ENCODE results near the gene FARS2.
"Not testable (repeated sequence)": the region's sequence is repeated elsewhere in the genome, so short reads cannot be mapped to it uniquely, and the experiment has no call there.

Gene FARS2

DNA sequence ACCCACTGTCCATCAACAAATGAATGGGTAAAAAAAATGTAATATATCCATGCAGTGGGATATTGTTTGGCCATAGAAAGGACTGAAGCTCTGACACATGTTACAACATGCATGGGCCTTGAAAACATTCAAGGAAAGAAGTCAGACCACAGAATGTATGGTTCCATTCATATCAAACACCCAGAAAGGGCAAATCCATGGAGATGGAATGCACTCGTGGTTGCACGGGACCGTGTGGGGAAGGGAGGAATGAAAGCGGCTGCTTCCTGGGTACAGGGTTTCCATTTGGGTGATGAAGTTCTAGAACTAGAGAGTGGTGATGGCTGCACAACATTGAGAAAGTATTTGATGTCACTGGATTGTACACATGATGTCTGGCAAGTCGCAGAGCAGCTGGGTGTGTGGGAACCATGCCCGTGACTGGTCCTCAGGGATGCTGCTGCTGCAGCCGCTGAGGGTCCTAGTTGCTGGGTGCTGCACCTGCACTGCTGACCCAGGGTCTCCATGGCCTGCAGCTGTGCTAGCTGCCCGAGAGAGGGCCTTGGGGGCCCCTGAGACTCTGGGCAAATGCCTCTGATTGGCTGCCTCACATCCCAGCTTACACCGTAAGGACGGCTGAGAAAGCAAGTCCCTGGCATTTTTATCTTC is 525.1 kb downstream of the FARS2 start:
- H3K4me1 ChIP-seq (ENCODE audit: control insufficient read depth, insufficient read depth, low read length), result no peaks in the 10 kb centered on the region
- H3K36me3 ChIP-seq (ENCODE audit: control insufficient read depth, insufficient read depth, low read length, severe bottlenecking), result no peaks in the 10 kb centered on the region
- DNase-seq (ENCODE audit: low read depth), result no peak
- no peaks in the 10 kb centered on the region for H3K27me3 ChIP-seq (replicated peaks; ENCODE audit: control insufficient read depth, insufficient read depth, low read length)
- no peak overlapping the region for H3K4me3 ChIP-seq (ENCODE audit: low read length)
- no peaks in the 10 kb centered on the region for H3K9me3 ChIP-seq (ENCODE audit: control insufficient read depth, low read length)
- no peak overlapping the region for H3K9ac ChIP-seq (ENCODE audit: low read length)

DNA sequence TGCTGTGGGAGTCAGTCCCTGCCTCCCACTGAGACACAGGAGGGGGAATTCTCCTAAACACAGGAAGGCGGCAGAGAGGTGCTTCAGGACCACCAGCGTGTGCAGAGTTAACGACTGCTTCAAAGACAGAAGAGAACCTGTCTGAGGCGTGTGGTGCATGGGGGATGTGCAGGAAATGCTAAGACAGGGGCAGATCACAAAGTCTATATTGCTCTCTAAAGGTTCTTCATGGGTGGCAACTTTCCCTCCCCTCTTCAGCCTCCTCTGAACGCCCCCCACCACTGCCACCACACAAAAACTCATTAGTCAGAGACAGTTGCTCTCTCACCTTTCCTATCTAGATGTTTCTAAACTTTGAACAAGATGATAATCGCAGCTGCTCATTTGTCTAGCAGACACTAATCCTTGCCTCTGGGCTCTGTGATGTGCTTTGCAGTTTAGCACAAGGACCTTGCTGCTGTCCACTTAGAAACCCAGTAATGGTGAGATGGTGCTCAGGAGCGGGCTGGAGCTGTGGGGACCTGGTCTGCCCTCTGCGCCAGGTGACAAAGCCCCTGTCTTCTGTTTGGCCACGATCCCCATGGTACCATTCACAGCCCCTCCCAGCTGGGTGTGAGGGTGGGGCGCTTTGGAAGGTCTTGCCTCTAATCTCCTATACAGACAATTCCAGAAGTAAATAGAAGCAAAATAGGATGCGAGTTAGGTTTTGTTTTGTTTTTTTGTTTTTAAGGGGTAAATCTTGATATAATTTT is 525.8 kb downstream of the FARS2 start:
- no peak overlapping the region for H3K9ac ChIP-seq (ENCODE audit: low read length)
- H3K4me3 ChIP-seq (ENCODE audit: low read length), result no peak overlapping the region
- DNase-seq (ENCODE audit: low read depth), result no peak
- no peaks in the 10 kb centered on the region for H3K9me3 ChIP-seq (ENCODE audit: control insufficient read depth, low read length)
- no peaks in the 10 kb centered on the region for H3K27me3 ChIP-seq (replicated peaks; ENCODE audit: control insufficient read depth, insufficient read depth, low read length)
- H3K36me3 ChIP-seq (ENCODE audit: control insufficient read depth, insufficient read depth, low read length, severe bottlenecking), result no peaks in the 10 kb centered on the region
- H3K4me1 ChIP-seq (ENCODE audit: control insufficient read depth, insufficient read depth, low read length), result no peaks in the 10 kb centered on the region

DNA sequence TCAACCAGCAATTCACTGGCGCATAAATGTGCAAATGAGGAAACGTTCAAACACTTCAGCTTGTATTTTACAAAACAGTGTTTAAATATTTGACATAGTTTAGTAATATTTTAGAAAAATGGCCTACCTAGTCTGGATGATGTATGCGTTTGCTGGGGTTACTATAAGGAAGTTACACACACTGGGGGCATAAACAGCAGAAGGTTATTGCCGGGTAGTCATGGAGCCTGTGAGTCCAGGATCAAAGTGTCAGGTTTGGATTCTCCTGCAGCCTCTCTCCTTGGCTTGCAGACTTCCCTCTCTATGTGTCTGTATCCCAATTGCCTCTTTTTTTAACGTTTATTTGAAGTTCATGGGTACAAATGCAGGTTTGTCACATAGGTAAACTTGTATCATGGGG is 528.1 kb downstream of the FARS2 start:
- not testable (repeated sequence) for DNase-seq (ENCODE audit: low read depth); H3K27me3 ChIP-seq (replicated peaks; ENCODE audit: control insufficient read depth, insufficient read depth, low read length); H3K4me3 ChIP-seq (ENCODE audit: low read length); H3K4me1 ChIP-seq (ENCODE audit: control insufficient read depth, insufficient read depth, low read length); H3K9ac ChIP-seq (ENCODE audit: low read length); H3K36me3 ChIP-seq (ENCODE audit: control insufficient read depth, insufficient read depth, low read length, severe bottlenecking); H3K9me3 ChIP-seq (ENCODE audit: control insufficient read depth, low read length)

DNA sequence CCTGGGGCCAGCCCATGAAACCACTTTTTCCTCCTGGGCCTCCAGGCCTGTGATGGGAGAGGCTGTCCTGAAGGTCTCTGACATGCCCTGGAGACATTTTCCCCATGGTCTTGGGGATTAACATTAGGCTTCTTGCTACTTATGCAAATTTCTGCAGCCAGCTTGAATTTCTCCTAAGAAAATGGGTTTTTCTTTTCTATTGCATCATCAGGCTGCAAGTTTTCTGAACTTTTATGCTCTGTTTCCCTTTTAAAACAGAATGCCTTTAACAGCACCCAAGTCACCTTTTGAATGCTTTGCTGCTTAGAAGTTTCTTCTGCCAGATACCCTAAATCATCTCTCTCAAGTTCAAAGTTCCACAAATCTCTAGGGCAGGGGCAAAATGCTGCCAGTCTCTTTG is 535.2 kb downstream of the FARS2 start:
- H3K36me3 ChIP-seq (ENCODE audit: control insufficient read depth, insufficient read depth, low read length, severe bottlenecking), result not testable (repeated sequence)

DNA sequence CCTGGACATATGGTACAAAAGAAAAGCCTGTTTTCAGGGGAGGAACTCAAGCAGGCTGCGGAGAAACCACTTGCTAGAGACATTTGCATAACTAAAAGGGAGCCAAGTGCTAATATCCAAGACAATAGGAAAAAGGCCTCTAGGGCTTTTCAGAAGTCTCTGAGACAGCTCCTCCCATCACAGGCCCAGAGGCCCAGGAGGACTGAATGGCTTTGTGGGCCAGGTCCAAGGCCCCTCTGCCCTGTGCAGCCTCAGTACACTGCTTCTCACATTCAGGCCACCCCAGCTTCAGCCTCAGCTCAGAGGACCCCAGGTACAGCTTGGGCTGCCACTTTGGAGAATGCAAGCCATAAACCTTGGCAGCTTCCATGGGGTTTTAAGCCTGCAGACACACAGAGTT is 545.1 kb downstream of the FARS2 start:
- not testable (repeated sequence) for H3K4me3 ChIP-seq (ENCODE audit: low read length); H3K36me3 ChIP-seq (ENCODE audit: control insufficient read depth, insufficient read depth, low read length, severe bottlenecking); H3K4me1 ChIP-seq (ENCODE audit: control insufficient read depth, insufficient read depth, low read length); H3K9ac ChIP-seq (ENCODE audit: low read length); DNase-seq (ENCODE audit: low read depth)
- Histone ChIP-seq H3K27me3 (replicated peaks; ENCODE audit: control insufficient read depth, insufficient read depth, low read length) (peaks cover 15% of the 10 kb centered on the region), H3K9me3 (ENCODE audit: control insufficient read depth, low read length) (peaks cover 12% of the 10 kb centered on the region)

More for the DNA sequence above, 535.2 kb downstream of the FARS2 start:
- H3K4me3 ChIP-seq (ENCODE audit: low read length); H3K4me1 ChIP-seq (ENCODE audit: control insufficient read depth, insufficient read depth, low read length); DNase-seq (ENCODE audit: low read depth); H3K9me3 ChIP-seq (ENCODE audit: control insufficient read depth, low read length); H3K9ac ChIP-seq (ENCODE audit: low read length); H3K27me3 ChIP-seq (replicated peaks; ENCODE audit: control insufficient read depth, insufficient read depth, low read length): not testable (repeated sequence)

DNA sequence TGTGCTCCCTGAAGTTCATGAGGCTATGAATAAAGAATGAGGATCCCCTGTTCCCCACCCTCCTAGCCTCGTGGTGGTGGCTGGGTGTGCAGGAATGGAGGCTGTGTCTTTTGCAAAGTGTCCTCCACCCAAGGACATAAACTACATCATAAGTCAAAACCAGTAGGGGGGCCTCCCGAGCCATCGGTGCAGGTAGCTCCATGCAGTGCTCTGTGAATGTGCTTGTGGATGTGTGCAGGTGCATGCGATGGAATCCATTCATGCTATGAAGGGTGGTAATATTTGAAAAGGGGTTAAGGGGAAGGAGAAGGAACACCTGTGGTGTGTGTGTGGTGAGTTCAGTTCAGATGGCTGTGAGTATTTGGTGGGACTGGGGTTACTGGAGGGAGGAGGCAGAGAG is 548.1 kb downstream of the FARS2 start:
- Histone ChIP-seq H3K9ac (ENCODE audit: low read length) (no peak overlapping the region), H3K27me3 (replicated peaks; ENCODE audit: control insufficient read depth, insufficient read depth, low read length) (peaks cover 8% of the 10 kb centered on the region), H3K4me1 (ENCODE audit: control insufficient read depth, insufficient read depth, low read length) (no peaks in the 10 kb centered on the region), H3K36me3 (ENCODE audit: control insufficient read depth, insufficient read depth, low read length, severe bottlenecking) (no peaks in the 10 kb centered on the region), H3K9me3 (ENCODE audit: control insufficient read depth, low read length) (peaks cover 15% of the 10 kb centered on the region), H3K4me3 (ENCODE audit: low read length) (no peak overlapping the region)
- DNase-seq (ENCODE audit: low read depth), result no peak

DNA sequence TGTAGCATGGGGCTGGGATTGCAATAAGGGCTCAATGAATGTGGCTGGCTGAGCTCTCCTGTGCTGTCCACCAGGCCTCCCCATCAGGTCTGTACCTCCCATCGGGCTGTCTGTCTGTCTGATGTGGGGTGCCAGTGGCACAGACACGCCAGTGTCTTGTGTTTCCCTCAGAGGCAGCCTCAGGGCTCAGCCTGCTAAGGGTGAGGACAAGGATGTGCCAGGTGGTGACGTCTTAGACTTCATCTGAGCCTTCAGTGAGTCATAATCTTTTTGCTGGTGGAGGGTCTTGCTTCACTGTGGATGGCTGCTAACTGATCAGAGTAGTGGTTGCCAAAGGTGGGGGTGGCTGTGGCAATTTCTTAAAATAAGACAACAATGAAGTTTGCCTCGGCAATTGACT is 550.7 kb downstream of the FARS2 start:
- no peak for DNase-seq (ENCODE audit: low read depth)
- Histone ChIP-seq H3K9ac (ENCODE audit: low read length) (no peak overlapping the region), H3K9me3 (ENCODE audit: control insufficient read depth, low read length) (peaks cover 4% of the 10 kb centered on the region), H3K36me3 (ENCODE audit: control insufficient read depth, insufficient read depth, low read length, severe bottlenecking) (no peaks in the 10 kb centered on the region), H3K4me3 (ENCODE audit: low read length) (no peak overlapping the region), H3K4me1 (ENCODE audit: control insufficient read depth, insufficient read depth, low read length) (no peaks in the 10 kb centered on the region), H3K27me3 (replicated peaks; ENCODE audit: control insufficient read depth, insufficient read depth, low read length) (peaks cover 18% of the 10 kb centered on the region)

DNA sequence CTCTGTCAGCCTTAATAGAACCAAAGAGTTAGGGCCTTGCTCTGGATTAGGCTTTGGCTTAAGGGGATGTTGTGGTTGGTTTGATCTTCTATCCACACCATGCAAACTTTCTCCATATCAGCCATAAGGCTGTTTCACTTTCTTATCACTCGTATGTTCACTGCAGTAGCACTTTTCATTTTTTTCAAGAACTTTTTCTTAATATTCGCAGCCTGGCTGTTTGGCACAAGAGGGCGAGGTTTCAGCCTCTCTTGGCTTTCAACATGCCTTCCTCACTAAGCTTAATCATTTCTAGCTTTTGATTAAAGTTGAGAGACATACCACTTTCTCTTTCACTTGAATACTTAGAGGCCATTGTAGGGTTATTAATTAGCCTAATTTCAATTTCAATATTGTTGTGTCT is 552.3 kb downstream of the FARS2 start:
- DNase-seq (ENCODE audit: low read depth), result no peak
- Histone ChIP-seq H3K9ac (ENCODE audit: low read length) (no peak overlapping the region), H3K4me3 (ENCODE audit: low read length) (no peak overlapping the region), H3K4me1 (ENCODE audit: control insufficient read depth, insufficient read depth, low read length) (no peaks in the 10 kb centered on the region), H3K27me3 (replicated peaks; ENCODE audit: control insufficient read depth, insufficient read depth, low read length) (peaks cover 16% of the 10 kb centered on the region), H3K36me3 (ENCODE audit: control insufficient read depth, insufficient read depth, low read length, severe bottlenecking) (no peaks in the 10 kb centered on the region), H3K9me3 (ENCODE audit: control insufficient read depth, low read length) (peaks cover 3% of the 10 kb centered on the region)

DNA sequence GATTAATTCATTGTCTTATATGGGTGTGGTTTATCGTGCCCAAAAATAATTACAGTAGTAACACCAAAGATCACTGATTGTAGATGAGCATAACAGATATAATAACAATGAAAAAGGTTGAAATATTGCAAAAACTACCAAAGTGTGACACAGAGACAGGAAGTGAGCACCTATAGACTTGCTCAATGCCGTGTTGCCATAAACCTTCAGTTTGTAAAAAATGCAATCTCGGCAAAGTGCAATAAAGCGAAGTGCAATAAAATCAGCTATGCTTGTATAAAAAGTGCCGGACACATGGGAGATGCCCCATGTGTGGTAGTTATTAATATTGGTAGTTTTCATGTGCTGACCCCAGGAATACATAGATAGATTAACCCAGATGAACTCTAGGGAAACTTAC is 552.8 kb downstream of the FARS2 start:
- Histone ChIP-seq H3K9me3 (ENCODE audit: control insufficient read depth, low read length) (peaks cover 3% of the 10 kb centered on the region), H3K36me3 (ENCODE audit: control insufficient read depth, insufficient read depth, low read length, severe bottlenecking) (no peaks in the 10 kb centered on the region), H3K27me3 (replicated peaks; ENCODE audit: control insufficient read depth, insufficient read depth, low read length) (peaks cover 16% of the 10 kb centered on the region), H3K9ac (ENCODE audit: low read length) (no peak overlapping the region), H3K4me3 (ENCODE audit: low read length) (no peak overlapping the region), H3K4me1 (ENCODE audit: control insufficient read depth, insufficient read depth, low read length) (no peaks in the 10 kb centered on the region)
- DNase-seq (ENCODE audit: low read depth), result no peak

DNA sequence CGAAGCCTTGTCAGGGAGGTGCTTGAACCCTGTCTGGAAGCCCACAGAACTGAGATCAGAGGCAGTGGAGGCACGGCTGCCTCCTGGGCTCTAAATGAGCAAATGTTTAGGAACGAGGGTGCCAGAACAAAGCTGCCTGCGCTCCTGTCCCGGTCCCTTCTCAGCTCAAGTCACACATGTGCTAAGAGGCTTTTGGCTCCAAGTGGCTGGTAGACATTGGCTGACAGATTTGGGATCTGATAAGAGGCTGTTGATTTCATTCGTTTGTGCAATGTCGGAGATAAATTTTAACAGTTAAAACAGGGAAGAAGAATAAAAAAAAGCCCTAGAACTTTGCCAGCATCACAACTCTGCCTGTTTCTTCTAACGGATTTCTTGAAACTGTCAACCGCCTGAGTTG is 553.6 kb downstream of the FARS2 start:
- Histone ChIP-seq H3K4me1 (ENCODE audit: control insufficient read depth, insufficient read depth, low read length) (no peaks in the 10 kb centered on the region), H3K27me3 (replicated peaks; ENCODE audit: control insufficient read depth, insufficient read depth, low read length) (peaks cover 11% of the 10 kb centered on the region), H3K36me3 (ENCODE audit: control insufficient read depth, insufficient read depth, low read length, severe bottlenecking) (no peaks in the 10 kb centered on the region), H3K9me3 (ENCODE audit: control insufficient read depth, low read length) (peaks cover 3% of the 10 kb centered on the region), H3K4me3 (ENCODE audit: low read length) (no peak overlapping the region), H3K9ac (ENCODE audit: low read length) (no peak overlapping the region)
- DNase-seq (ENCODE audit: low read depth), result no peak

DNA sequence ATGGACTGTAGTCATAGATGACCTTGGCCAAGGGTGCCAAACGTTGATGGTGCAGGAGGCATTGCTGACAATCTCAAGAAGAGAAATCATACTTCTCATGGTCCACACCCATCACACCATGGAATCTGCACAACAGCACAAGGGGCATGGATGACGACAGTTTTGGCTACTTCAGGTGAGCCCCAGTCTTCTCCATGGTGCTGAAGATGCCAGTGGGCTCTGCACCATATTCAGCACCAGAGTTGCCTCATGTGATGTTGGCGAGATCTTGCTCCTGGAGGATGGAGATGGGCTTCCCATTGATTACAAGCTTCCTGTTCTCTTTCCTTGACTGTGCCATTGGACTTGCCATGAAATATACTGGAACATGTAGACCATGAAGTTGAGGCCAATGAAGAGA is 556.6 kb downstream of the FARS2 start:
- peaks cover 12% of the 10 kb centered on the region for H3K9me3 ChIP-seq (ENCODE audit: control insufficient read depth, low read length)
- H3K27me3 ChIP-seq (replicated peaks; ENCODE audit: control insufficient read depth, insufficient read depth, low read length), result peaks cover 10% of the 10 kb centered on the region
- no peak for DNase-seq (ENCODE audit: low read depth)
- H3K9ac ChIP-seq (ENCODE audit: low read length), result no peak overlapping the region
- no peaks in the 10 kb centered on the region for H3K36me3 ChIP-seq (ENCODE audit: control insufficient read depth, insufficient read depth, low read length, severe bottlenecking)
- no peak overlapping the region for H3K4me3 ChIP-seq (ENCODE audit: low read length)
- H3K4me1 ChIP-seq (ENCODE audit: control insufficient read depth, insufficient read depth, low read length), result no peaks in the 10 kb centered on the region

DNA sequence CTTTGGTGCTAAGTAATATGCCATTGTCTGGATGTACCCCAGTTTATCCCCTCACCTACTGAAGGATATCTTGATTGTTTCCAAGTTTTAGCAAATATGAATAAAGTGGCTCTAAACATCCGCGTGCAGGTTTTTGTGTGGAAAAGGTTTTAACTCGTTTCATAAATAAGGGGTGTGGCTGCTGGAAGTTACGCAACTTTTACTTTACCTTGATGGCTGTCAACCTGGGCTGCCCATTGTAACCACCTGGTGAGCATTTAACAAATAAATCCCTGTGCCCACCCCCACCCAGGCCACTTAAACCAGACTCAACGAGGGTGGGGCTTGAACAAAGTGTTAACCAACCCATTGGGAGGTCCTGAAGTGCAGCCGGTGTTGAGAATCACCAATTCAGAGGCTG is 557.6 kb downstream of the FARS2 start:
- no peaks in the 10 kb centered on the region for H3K4me1 ChIP-seq (ENCODE audit: control insufficient read depth, insufficient read depth, low read length)
- peaks cover 10% of the 10 kb centered on the region for H3K27me3 ChIP-seq (replicated peaks; ENCODE audit: control insufficient read depth, insufficient read depth, low read length)
- DNase-seq (ENCODE audit: low read depth), result no peak

More for the DNA sequence above, 557.6 kb downstream of the FARS2 start:
- H3K9me3 ChIP-seq (ENCODE audit: control insufficient read depth, low read length), result peaks cover 9% of the 10 kb centered on the region
- H3K9ac ChIP-seq (ENCODE audit: low read length), result no peak overlapping the region
- no peaks in the 10 kb centered on the region for H3K36me3 ChIP-seq (ENCODE audit: control insufficient read depth, insufficient read depth, low read length, severe bottlenecking)
- H3K4me3 ChIP-seq (ENCODE audit: low read length), result no peak overlapping the region
